Left renal cortex interstitium (tissue), 4 donors: Measurements from ENCODE around the gene ZNF266. TPM values are rescaled to one million over a fixed set of nuclear protein-coding genes. Genes with fewer than 3 reads are reported as not detected.

Source experiments
- DNase-seq, 4 donors: peaks; one replicate each; pipeline ENCODE4 v3.0.0-alpha.2; 2013; ENCODE audit warnings: low read depth in 4 of 4, low spot score in 2 of 4, missing footprints in 1 of 4
- polyA plus RNA-seq, 4 donors: library from polyadenylated mRNA; unstranded; fragments of 120-200 nt; gene quantifications; one replicate each; pipeline ENCODE4 v1.2.1, GENCODE V29; 2013; ENCODE audit not compliant: insufficient read length in 4 of 4

The ZNF266 gene
- polyA plus RNA-seq, result 10 to 100 TPM; 29.6 to 81.2 (median 38.0) TPM

- DNase-seq, result peak; percentile 79 to 90 (median 83)
These were observed at the start of gene ZNF266 for GRCh38 chr19:9435279-9436268. TSS of gene ZNF266 (minus strand) at chr19:9435573. CDS start at chr19:9420089, 15,484 bp downstream.

GRCh38 chr19:9485140-9485539, 49.8 kb upstream of the ZNF266 start:
- DNase-seq, result no peak

GRCh38 chr19:9474975-9475374, 39.6 kb upstream of the ZNF266 start:
- no peak for DNase-seq

GRCh38 chr19:9467161-9467560, 31.8 kb upstream of the ZNF266 start:
- no peak for DNase-seq

- DNase-seq, result no peak
These were observed 26.6 kb upstream of the ZNF266 start for GRCh38 chr19:9461938-9462337.

GRCh38 chr19:9456018-9456689, 20.8 kb upstream of the ZNF266 start:
- DNase-seq, result no peak

- DNase-seq, result no peak
These were observed 18.6 kb upstream of the ZNF266 start for GRCh38 chr19:9453953-9454352.

- no peak for DNase-seq
These were observed 9.7 kb upstream of the ZNF266 start for GRCh38 chr19:9445037-9445436.

- DNase-seq, result no peak
These were observed 985 bp upstream of the ZNF266 start for GRCh38 chr19:9436358-9436757.

- DNase-seq, result no peak
These were observed 3.9 kb downstream of the ZNF266 start for GRCh38 chr19:9431475-9431874.

- DNase-seq, result no peak
These were observed 4.9 kb downstream of the ZNF266 start for GRCh38 chr19:9430444-9430843.

- DNase-seq, result no peak
These were observed 7.4 kb downstream of the ZNF266 start for GRCh38 chr19:9427941-9428340.

- DNase-seq, result no peak
These were observed 22.0 kb downstream of the ZNF266 start for GRCh38 chr19:9413240-9413954.

GRCh38 chr19:9407827-9408226, 27.5 kb downstream of the ZNF266 start:
- DNase-seq, result no peak

GRCh38 chr19:9406798-9407352, 28.5 kb downstream of the ZNF266 start:
- peak; percentile 65 to 83 (median 72) for DNase-seq

- no peak for DNase-seq
These were observed 54.0 kb downstream of the ZNF266 start for GRCh38 chr19:9381361-9381785.

GRCh38 chr19:9370738-9371619, 64.4 kb downstream of the ZNF266 start:
- DNase-seq, result no peak

GRCh38 chr19:9362905-9363304, 72.5 kb downstream of the ZNF266 start, which contains the start of gene ZNF177:
TSS of gene ZNF177 (plus strand) at chr19:9363013. CDS start at chr19:9378312, 15,299 bp downstream.
- peak in 3 of 4 donors; percentile 27 to 45 (median 40) for DNase-seq
